HL-60 (cell line): ENCODE measurements around the gene MAFB.

Experiments
- DNase-seq, 2 experiments: peaks; one replicate each; pipeline ENCODE4 v3.0.0-alpha.2; 2010 to 2020; ENCODE audit warnings: low read depth in 1 of 2, low spot score in 1 of 2
- H3K27ac ChIP-seq: fragments of 250-450 bp; sonication (Bioruptor Pico); replicated peaks from 2 replicates; pipeline ENCODE4 v1.5.1; 2020; ENCODE audit warnings: mild to moderate bottlenecking, moderate library complexity
- H3K27me3 ChIP-seq: fragments of 250-450 bp; sonication (Bioruptor Pico); 2 replicates; pipeline ENCODE4 v1.5.1; 2021; ENCODE audit warnings: mild to moderate bottlenecking, moderate library complexity; ENCODE audit not compliant: insufficient read depth, poor library complexity, severe bottlenecking
- H3K4me3 ChIP-seq: replicated peaks from 2 replicates; pipeline ENCODE4 v1.5.1; 2011; ENCODE audit warnings: mild to moderate bottlenecking, control low read depth, low read length; ENCODE audit not compliant: insufficient read depth
- GABPA ChIP-seq: IDR thresholded peaks from 2 replicates; pipeline ENCODE4 v1.6.1; 2012; ENCODE audit warnings: low read depth
- POLR2AphosphoS5 ChIP-seq: IDR thresholded peaks from 2 replicates; pipeline ENCODE4 v1.6.1; 2012; ENCODE audit warnings: low read depth
- SPI1 ChIP-seq: IDR thresholded peaks from 2 replicates; pipeline ENCODE4 v1.6.1; 2012; ENCODE audit warnings: low read depth, mild to moderate bottlenecking, borderline replicate concordance
- TF ChIP-seq, protein P1 (sequence below): IDR thresholded peaks from one replicate; pipeline ENCODE4 v1.5.1; 2011; ENCODE audit warnings: low read length, control low read depth, inconsistent platforms; ENCODE audit not compliant: insufficient read depth
- TF ChIP-seq, protein P2 (sequence below): IDR thresholded peaks from 2 replicates; pipeline ENCODE4 v1.6.1; 2012; ENCODE audit warnings: low read depth; ENCODE audit not compliant: insufficient replicate concordance

MAFB gene

DNA sequence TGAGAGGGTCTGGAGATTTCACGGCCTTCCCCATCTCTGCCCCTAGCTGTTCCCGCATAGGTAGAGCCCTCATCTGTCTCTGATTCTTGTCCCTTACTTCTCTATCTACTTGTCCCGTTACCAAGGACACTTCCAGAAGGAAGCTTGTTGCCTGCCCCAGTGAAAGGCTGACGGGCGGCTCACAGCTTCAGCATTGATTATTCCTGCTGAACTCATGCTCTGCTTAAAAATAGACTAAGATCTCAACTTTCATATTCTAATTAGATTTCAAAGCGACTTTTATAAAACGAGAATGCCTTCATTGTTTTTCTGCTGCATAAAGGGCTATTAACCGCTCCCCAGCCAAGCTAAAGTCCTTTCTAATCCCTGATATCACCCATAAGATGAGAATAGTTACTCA lies 31.1 kb upstream of the MAFB start:
- Histone ChIP-seq H3K27ac (no peak overlapping the region), H3K4me3 (no peak overlapping the region), H3K27me3 (no peaks in the 10 kb centered on the region)
- TF ChIP-seq, protein P1, sequence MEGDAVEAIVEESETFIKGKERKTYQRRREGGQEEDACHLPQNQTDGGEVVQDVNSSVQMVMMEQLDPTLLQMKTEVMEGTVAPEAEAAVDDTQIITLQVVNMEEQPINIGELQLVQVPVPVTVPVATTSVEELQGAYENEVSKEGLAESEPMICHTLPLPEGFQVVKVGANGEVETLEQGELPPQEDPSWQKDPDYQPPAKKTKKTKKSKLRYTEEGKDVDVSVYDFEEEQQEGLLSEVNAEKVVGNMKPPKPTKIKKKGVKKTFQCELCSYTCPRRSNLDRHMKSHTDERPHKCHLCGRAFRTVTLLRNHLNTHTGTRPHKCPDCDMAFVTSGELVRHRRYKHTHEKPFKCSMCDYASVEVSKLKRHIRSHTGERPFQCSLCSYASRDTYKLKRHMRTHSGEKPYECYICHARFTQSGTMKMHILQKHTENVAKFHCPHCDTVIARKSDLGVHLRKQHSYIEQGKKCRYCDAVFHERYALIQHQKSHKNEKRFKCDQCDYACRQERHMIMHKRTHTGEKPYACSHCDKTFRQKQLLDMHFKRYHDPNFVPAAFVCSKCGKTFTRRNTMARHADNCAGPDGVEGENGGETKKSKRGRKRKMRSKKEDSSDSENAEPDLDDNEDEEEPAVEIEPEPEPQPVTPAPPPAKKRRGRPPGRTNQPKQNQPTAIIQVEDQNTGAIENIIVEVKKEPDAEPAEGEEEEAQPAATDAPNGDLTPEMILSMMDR = no peak
- TF ChIP-seq POLR2AphosphoS5 (no peak), GABPA (no peak), SPI1 (no peak)
- TF ChIP-seq, protein P2, sequence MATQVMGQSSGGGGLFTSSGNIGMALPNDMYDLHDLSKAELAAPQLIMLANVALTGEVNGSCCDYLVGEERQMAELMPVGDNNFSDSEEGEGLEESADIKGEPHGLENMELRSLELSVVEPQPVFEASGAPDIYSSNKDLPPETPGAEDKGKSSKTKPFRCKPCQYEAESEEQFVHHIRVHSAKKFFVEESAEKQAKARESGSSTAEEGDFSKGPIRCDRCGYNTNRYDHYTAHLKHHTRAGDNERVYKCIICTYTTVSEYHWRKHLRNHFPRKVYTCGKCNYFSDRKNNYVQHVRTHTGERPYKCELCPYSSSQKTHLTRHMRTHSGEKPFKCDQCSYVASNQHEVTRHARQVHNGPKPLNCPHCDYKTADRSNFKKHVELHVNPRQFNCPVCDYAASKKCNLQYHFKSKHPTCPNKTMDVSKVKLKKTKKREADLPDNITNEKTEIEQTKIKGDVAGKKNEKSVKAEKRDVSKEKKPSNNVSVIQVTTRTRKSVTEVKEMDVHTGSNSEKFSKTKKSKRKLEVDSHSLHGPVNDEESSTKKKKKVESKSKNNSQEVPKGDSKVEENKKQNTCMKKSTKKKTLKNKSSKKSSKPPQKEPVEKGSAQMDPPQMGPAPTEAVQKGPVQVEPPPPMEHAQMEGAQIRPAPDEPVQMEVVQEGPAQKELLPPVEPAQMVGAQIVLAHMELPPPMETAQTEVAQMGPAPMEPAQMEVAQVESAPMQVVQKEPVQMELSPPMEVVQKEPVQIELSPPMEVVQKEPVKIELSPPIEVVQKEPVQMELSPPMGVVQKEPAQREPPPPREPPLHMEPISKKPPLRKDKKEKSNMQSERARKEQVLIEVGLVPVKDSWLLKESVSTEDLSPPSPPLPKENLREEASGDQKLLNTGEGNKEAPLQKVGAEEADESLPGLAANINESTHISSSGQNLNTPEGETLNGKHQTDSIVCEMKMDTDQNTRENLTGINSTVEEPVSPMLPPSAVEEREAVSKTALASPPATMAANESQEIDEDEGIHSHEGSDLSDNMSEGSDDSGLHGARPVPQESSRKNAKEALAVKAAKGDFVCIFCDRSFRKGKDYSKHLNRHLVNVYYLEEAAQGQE = no peak
- DNase-seq = no peak

DNA sequence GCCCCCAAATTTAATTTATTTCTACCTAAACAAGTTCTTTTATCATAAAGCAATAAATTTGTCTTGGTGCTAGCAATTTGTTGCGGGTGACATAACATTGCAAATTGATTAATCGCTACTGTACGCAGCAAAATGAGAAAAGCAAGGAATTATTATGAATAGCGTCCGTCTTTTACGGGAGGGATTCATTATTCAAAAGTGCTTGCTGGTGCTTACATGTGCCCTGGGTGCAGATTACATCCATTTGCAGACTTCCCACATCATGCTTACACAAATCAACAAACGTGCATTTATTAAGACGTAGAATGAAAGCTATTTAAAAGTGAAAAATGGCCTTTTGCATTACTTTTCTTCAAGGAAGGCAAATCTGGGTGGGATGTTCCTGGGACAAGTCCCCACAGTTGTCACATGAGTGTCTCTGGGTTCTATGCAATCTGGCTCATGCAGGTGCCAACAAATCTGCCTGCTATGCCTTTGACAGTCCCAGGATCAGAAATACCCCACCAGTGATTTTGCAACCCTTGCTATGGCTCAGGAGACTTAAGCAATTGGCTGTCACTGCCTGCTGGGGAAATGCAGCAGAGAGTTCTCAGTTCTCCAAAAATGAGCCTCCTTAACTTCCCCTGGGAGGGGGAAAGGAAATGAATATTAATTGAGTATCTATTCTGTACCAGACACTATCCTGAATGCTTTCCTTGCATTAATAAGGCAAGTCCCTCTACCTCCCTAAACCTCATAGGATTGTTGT lies 30.1 kb upstream of the MAFB start:
- no peaks in the 10 kb centered on the region for H3K27me3 ChIP-seq
- TF ChIP-seq, protein P1 = no peak
- TF ChIP-seq GABPA (no peak), SPI1 (no peak)
- TF ChIP-seq, protein P2 = no peak
- no peak overlapping the region for H3K4me3 ChIP-seq
- DNase-seq = no peak
- no peak overlapping the region for H3K27ac ChIP-seq

DNA sequence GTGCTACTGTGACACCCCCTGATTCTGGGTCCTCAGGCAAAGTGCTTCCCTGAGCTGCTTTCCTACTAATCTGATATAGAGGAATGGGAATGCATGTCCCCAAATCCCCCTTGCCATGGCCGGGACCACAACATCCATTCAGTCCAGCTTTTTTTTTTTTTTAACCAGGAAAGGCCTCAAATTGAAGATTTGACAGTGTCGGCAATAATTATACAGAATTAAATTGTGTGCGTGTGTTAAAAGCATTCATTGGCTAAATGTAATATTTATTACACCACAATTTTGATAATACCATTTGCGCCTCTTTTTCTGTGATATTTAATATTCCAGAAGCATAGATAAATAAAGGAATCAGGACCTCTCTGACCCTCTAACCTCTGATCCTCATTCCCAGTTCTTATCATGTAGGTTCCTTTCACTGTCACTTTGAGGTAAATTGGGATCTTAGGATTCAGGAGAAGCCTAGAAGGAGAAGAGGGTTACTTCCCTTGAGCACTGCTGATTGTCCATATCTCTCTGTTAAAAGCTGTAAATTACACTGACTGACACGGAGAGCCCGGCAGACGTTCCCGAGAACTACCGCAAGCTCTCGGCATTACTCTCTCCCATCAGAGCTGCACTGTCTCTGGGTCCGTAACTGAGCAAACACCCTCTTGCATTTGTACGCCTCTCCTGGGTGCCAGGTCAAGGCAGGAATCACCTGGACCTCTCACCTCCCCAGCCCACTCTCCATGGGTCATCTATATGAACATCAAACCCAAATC lies 29.4 kb upstream of the MAFB start:
- no peak overlapping the region for H3K4me3 ChIP-seq
- no peak for DNase-seq
- H3K27me3 ChIP-seq = peaks cover 4% of the 10 kb centered on the region
- TF ChIP-seq, protein P1 = no peak
- TF ChIP-seq GABPA = no peak
- TF ChIP-seq, protein P2 = no peak
- H3K27ac ChIP-seq = no peak overlapping the region
